Glutamatergic neuron (in vitro differentiated cells): ENCODE data around the gene STK10. TPM values are rescaled to one million over a fixed set of nuclear protein-coding genes. Genes with fewer than 3 reads are reported as not detected.

Experiments
- DNase-seq: peaks from one replicate; pipeline ENCODE4 v3.0.0; 2022
- H3K27ac Mint-ChIP-seq: one replicate; pipeline ENCODE4 v1.8.0; 2020; ENCODE audit warnings: mild to moderate bottlenecking, mixed read lengths, inconsistent platforms; ENCODE audit not compliant: unreplicated experiment
- H3K27me3 Mint-ChIP-seq: one replicate; pipeline ENCODE4 v1.8.0; 2020; ENCODE audit warnings: mild to moderate bottlenecking, moderate library complexity, mixed read lengths, inconsistent platforms; ENCODE audit not compliant: unreplicated experiment
- H3K36me3 Mint-ChIP-seq: one replicate; pipeline ENCODE4 v1.8.0; 2020; ENCODE audit warnings: mild to moderate bottlenecking, mixed read lengths, inconsistent platforms; ENCODE audit not compliant: unreplicated experiment
- H3K4me1 Mint-ChIP-seq: one replicate; pipeline ENCODE4 v1.8.0; 2020; ENCODE audit warnings: mild to moderate bottlenecking, low read depth, mixed read lengths, inconsistent platforms; ENCODE audit not compliant: unreplicated experiment
- H3K4me3 Mint-ChIP-seq: one replicate; pipeline ENCODE4 v1.8.0; 2020; ENCODE audit warnings: mild to moderate bottlenecking, mixed read lengths, inconsistent platforms; ENCODE audit not compliant: unreplicated experiment
- H3K9me3 Mint-ChIP-seq: one replicate; pipeline ENCODE4 v1.8.0; 2020; ENCODE audit warnings: mild to moderate bottlenecking, moderate library complexity, mixed read lengths, inconsistent platforms; ENCODE audit not compliant: unreplicated experiment
- total RNA-seq: library from RNA; stranded (reverse); fragmentation: NEBNext Ultra II Directional; extraction: Animal tissue kit (Norgen Biotek cat#: 25700); gene quantifications from one replicate; pipeline ENCODE4 v1.2.1, GENCODE V29; 2021; ENCODE audit not compliant: unreplicated experiment
- TF ChIP-seq, protein P1 (sequence below): fragments of 200-600 bp; sonication (generic); IDR thresholded peaks from one replicate; pipeline ENCODE4 v1.5.0; 2021; ENCODE audit not compliant: partially characterized antibody, unreplicated experiment

Gene STK10
- total RNA-seq, 1 donor from 2014 or later, result 84.7 TPM

- H3K4me3 Mint-ChIP-seq, result no peak overlapping the region
- peaks cover 9% of the 10 kb centered on the region for H3K36me3 Mint-ChIP-seq
- peaks cover 2% of the 10 kb centered on the region for H3K27me3 Mint-ChIP-seq
- no peak overlapping the region for H3K27ac Mint-ChIP-seq
- TF ChIP-seq, protein P1, sequence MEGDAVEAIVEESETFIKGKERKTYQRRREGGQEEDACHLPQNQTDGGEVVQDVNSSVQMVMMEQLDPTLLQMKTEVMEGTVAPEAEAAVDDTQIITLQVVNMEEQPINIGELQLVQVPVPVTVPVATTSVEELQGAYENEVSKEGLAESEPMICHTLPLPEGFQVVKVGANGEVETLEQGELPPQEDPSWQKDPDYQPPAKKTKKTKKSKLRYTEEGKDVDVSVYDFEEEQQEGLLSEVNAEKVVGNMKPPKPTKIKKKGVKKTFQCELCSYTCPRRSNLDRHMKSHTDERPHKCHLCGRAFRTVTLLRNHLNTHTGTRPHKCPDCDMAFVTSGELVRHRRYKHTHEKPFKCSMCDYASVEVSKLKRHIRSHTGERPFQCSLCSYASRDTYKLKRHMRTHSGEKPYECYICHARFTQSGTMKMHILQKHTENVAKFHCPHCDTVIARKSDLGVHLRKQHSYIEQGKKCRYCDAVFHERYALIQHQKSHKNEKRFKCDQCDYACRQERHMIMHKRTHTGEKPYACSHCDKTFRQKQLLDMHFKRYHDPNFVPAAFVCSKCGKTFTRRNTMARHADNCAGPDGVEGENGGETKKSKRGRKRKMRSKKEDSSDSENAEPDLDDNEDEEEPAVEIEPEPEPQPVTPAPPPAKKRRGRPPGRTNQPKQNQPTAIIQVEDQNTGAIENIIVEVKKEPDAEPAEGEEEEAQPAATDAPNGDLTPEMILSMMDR, result no peak
- no peaks in the 10 kb centered on the region for H3K9me3 Mint-ChIP-seq
- peaks cover 8% of the 10 kb centered on the region for H3K4me1 Mint-ChIP-seq
- no peak for DNase-seq
These were observed 112.4 kb downstream of the STK10 start for GRCh38 chr5:172075656-172076055.

- no peak overlapping the region for H3K4me3 Mint-ChIP-seq
- DNase-seq, result no peak
- H3K27ac Mint-ChIP-seq, result no peak overlapping the region
- H3K36me3 Mint-ChIP-seq, result peaks cover 9% of the 10 kb centered on the region
- H3K9me3 Mint-ChIP-seq, result no peaks in the 10 kb centered on the region
- H3K27me3 Mint-ChIP-seq, result peaks cover 2% of the 10 kb centered on the region
- peaks cover 8% of the 10 kb centered on the region for H3K4me1 Mint-ChIP-seq
- TF ChIP-seq, protein P1, result no peak
These were observed 113.1 kb downstream of the STK10 start for GRCh38 chr5:172074896-172075295.

GRCh38 chr5:172071309-172071875 is 116.6 kb downstream of the STK10 start:
- Mint-ChIP-seq H3K4me1 (no peaks in the 10 kb centered on the region), H3K27me3 (peaks cover 5% of the 10 kb centered on the region), H3K36me3 (peaks cover 9% of the 10 kb centered on the region), H3K4me3 (no peak overlapping the region), H3K9me3 (no peaks in the 10 kb centered on the region), H3K27ac (no peak overlapping the region)
- TF ChIP-seq, protein P1, result no peak
- DNase-seq, result no peak

- Mint-ChIP-seq H3K36me3 (peaks cover 12% of the 10 kb centered on the region), H3K27me3 (peaks cover 12% of the 10 kb centered on the region), H3K9me3 (peaks cover 3% of the 10 kb centered on the region), H3K27ac (no peak overlapping the region), H3K4me1 (peaks cover 4% of the 10 kb centered on the region), H3K4me3 (no peak overlapping the region)
- TF ChIP-seq, protein P1, result no peak
- no peak for DNase-seq
These were observed 122.5 kb downstream of the STK10 start for GRCh38 chr5:172065431-172066065.

- DNase-seq, result no peak
- Mint-ChIP-seq H3K4me1 (peaks cover 4% of the 10 kb centered on the region), H3K27ac (no peak overlapping the region), H3K36me3 (peaks cover 12% of the 10 kb centered on the region), H3K27me3 (peaks cover 12% of the 10 kb centered on the region), H3K9me3 (peaks cover 3% of the 10 kb centered on the region), H3K4me3 (no peak overlapping the region)
- TF ChIP-seq, protein P1, result no peak
These were observed 123.3 kb downstream of the STK10 start for GRCh38 chr5:172064766-172065165.
